Measurements from ENCODE around the gene NFIC.

NFIC gene

DNA sequence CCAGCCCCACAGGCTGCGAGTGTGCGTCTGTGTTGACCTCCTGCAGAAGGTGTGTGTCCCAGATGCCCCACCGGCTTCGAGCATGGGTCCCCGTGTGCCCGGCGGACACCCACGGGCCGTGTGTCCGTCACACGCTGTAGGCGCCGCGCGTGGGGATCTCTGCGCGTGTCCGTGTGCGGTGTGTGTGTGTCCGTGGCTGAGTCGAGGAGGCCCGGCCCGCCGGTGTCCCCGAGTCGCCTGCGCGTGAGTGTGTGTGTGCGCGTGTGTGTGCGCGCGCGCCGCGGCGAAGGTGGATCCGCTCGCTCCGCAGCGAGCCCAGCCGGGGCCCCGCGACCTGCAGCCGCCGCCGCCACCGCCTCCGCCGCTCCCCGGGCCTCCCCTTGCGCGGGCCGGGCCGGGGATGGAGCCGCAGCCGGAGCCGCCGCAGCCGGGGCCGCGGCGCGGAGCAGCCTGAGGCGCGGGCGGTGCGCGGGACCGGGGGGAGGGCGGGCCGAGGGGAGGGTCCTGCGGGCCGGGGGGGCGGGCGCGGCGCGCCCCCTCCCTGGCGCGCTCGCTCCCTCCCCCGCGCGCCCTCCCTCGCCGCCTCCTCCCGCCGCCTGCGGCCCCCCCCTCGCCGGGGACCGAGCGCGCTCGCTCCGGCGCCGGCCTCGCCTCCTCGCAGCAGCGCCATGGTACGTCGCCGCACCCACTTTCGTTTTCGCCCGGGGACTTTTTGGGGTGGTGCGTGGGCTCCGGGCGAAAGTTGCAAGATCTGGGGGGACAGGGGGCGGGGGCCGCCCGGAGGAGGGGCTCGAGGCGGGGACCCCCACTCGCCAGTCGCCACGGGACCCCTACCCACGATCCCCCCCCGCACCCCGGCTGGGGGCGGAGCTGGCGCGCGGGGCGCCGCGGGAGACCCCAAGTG, 7.1 kb upstream of the NFIC start:
- in situ Hi-C loops (cut with HindIII; ENCODE audit: low sequenced_read_pairs), result no loop called here

DNA sequence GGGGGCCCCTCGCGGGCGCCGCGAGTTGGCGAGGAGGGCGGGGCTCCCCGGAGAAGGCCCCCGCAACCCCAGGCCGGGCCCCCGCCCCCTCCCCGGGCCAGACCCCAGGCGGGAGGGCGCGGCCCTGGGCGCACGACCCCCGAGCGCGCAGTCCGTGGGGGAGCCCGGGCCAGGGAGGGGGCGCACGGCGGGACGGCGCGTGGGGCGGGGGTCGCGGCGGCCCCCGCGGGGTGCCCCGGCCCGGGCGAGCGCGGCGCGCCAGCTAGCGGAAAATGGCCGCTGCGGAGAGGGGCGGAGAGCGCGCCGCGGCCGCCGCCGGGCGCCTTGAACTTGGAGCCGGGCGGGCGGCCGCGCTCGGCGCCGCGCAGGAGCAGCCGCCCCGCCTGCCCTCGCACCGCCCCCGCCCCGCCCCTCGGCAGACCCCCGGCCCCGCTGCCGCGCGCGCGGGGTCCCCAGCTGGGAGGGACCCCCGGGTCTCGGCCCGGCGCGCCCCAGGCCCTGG, 6.4 kb upstream of the NFIC start:
- in situ Hi-C loops (cut with HindIII; ENCODE audit: low sequenced_read_pairs), result no loop called here
- TF ChIP-seq, protein P1, sequence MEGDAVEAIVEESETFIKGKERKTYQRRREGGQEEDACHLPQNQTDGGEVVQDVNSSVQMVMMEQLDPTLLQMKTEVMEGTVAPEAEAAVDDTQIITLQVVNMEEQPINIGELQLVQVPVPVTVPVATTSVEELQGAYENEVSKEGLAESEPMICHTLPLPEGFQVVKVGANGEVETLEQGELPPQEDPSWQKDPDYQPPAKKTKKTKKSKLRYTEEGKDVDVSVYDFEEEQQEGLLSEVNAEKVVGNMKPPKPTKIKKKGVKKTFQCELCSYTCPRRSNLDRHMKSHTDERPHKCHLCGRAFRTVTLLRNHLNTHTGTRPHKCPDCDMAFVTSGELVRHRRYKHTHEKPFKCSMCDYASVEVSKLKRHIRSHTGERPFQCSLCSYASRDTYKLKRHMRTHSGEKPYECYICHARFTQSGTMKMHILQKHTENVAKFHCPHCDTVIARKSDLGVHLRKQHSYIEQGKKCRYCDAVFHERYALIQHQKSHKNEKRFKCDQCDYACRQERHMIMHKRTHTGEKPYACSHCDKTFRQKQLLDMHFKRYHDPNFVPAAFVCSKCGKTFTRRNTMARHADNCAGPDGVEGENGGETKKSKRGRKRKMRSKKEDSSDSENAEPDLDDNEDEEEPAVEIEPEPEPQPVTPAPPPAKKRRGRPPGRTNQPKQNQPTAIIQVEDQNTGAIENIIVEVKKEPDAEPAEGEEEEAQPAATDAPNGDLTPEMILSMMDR (IDR thresholded peaks at IDR 0.05; ENCODE audit: low read depth, low read length, missing control alignments), result no peak
- DNase-seq (ENCODE audit: low read depth), result no peak
- peak overlapping the region; percentile 66 for H3K4me3 ChIP-seq (ENCODE audit: low read depth, low read length)

More for the DNA sequence above, 7.1 kb upstream of the NFIC start:
- H3K4me3 ChIP-seq (ENCODE audit: low read depth, low read length), result peak overlapping the region; percentile 62
- no peak for DNase-seq (ENCODE audit: low read depth)
- TF ChIP-seq, protein P1 (IDR thresholded peaks at IDR 0.05; ENCODE audit: low read depth, low read length, missing control alignments), result no peak

DNA sequence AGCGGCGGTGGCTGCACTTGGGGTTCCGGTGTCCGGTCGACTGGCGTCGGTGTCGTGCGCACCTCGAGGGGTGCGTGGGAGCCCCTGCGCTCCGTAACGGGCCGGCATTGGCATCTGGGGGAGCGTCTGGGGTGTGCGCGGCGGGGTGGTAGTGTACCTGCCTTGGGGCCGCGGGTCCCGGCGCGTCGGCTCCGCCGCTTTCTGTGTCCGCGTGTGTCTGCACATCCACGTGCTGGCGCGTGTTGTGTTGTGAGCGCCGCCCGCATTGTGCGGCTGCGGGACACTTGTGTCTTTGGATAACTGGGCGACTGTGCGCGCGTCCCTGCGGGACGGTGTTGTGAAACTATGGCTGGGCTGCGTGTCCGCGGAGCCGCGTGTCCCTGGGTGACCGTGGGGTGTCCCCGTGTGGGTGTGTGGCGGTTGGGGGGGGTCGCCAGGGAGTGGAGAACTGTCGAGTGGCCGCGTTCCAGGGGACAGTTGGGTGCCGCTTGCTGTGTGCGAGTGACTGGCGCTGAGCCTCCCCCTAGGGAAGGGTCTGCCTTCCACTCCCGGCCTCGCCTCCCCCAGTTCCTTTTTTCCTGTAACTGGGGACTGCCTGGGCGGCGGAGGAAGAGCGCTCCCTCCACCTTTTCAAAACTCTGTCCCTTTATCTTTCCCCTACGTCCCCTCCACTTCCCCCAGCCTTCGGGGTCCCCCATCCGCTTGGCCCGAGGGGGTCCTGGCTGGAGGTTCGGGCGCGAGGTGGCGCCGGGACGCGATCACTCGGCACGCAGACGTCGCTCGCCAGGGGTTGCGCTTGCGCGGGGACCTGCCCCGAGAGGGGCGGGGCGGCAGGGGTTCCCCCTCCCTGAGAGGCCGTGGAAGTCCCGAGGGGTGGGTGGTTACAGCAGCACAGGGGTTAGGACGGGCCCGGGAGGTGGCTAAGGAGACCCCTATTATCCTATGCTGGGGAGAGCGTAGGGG, 5.7 kb upstream of the NFIC start:
- no peak for DNase-seq (ENCODE audit: low read depth)
- H3K4me3 ChIP-seq (ENCODE audit: low read depth, low read length), result peak overlapping the region; percentile 66
- TF ChIP-seq, protein P1 (IDR thresholded peaks at IDR 0.05; ENCODE audit: low read depth, low read length, missing control alignments), result no peak
- in situ Hi-C loops (cut with HindIII; ENCODE audit: low sequenced_read_pairs), result no loop called here

DNA sequence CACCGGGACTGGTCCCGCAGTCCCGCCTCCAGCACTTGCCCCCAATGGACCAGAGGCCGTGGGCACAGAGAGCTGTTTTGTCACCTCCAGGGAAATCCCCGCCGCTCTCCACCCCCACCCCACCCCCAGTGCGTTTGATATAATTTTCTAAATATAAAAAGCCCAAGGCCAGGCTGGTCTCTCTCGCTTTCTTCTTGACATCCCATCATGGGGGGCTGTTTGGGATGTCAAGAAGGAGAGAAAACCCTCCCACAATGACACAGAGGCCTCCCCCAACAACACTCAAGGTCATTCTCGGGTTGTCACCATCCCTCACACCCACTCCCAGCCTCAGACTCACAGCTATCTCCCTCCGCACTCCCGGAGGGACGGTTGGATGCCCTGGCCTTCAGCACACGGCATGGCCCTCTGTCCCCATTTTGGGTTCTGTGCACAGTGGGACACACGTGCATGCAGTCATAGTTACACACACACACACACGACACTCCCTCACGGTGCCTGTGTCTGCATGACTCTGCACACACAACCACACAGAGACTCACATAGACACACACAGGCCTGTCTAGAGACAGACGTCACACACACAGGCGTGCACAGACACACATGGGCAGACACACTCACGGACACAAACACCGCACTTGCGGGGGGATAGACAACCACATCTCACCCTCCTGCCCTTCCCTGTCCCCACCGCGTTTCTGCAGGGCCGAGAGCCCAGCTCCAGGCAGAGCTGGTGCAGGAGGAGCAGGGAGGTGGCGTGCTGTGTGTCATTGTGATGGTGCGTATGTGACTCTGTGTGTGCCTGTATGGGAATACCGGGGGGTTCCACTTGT, 4.8 kb upstream of the NFIC start:
- TF ChIP-seq, protein P1 (IDR thresholded peaks at IDR 0.05; ENCODE audit: low read depth, low read length, missing control alignments), result no peak
- in situ Hi-C loops (cut with HindIII; ENCODE audit: low sequenced_read_pairs), result no loop called here
- peak overlapping the region; percentile 66 for H3K4me3 ChIP-seq (ENCODE audit: low read depth, low read length)
- no peak for DNase-seq (ENCODE audit: low read depth)

DNA sequence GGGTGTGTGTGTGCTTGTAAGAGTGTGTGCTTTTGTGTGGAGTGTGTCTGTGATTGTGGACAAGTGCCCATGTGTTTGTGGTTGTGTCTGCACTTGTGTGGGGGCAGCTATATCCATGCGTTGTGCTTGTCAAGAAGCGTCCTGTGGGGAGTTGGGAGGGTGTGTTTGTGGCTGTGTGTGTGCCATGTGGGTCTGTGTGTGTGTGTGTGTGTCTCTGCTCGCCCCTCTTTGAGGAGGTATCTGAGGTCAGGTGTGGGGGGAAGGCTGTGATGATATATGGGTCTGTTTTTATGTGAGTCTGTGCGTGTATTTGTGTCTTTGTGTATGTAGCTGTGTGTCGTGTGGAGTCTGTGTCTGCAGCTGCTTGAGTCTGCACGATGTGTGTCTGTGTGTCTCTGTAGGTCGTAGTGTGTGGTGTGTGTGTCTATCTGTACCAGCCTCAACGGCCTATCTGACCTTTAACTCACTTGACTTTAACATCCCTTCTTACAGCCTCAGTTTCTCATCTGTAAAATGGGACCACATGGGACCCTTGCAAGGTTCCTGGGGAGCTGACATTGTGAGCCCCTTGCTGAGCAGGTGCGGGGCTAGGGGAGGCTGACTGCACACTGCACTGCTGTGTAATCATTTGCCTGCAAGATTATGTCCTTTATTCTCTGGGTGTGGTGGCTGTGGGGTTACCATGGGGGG, 4.0 kb upstream of the NFIC start:
- in situ Hi-C loops (cut with HindIII; ENCODE audit: low sequenced_read_pairs), result no loop called here
- DNase-seq (ENCODE audit: low read depth), result no peak
- H3K4me3 ChIP-seq (ENCODE audit: low read depth, low read length), result no peak overlapping the region
- TF ChIP-seq, protein P1 (IDR thresholded peaks at IDR 0.05; ENCODE audit: low read depth, low read length, missing control alignments), result no peak

All from astrocyte of the cerebellum (primary cell).